Lower leg skin (tissue), 3 donors: ENCODE data around the gene ENO2.

Source experiments
- CTCF ChIP-seq, 3 donors: fragments of 450-650 bp; IDR thresholded peaks; one replicate each; pipeline ENCODE4 v1.5.1; 2016; ENCODE audit warnings: antibody characterized with exemption in 3 of 3, mild to moderate bottlenecking in 3 of 3, moderate library complexity in 2 of 3
- POLR2A ChIP-seq, 2 donors: fragments of 450-650 bp; IDR thresholded peaks; one replicate each; pipeline ENCODE4 v1.6.1; 2016 to 2017; ENCODE audit warnings: antibody characterized with exemption in 2 of 2, mild to moderate bottlenecking in 1 of 2, moderate library complexity in 1 of 2

GRCh38 chr12:6968426-6968825, 54.0 kb downstream of the ENO2 start:
- no peak for TF ChIP-seq CTCF (IDR thresholded peaks at IDR 0.05)
- TF ChIP-seq POLR2A (IDR thresholded peaks at IDR 0.05): no peak
